HEK293 (cell line): ENCODE measurements around the gene FSD2.
A peak's percentile ranks its signal among the peaks of the same experiment; 100 is the strongest.

Source experiments
- CTCF ChIA-PET: fragments of 350-600 bp; formaldehyde crosslinking; extraction: SDS; loops from one replicate; lab custom pipeline; 2021; ENCODE audit warnings: antibody characterized with exemption; lab: Yijun Ruan, JAX
- POLR2A ChIA-PET: fragments of 300-600 bp; formaldehyde crosslinking; extraction: SDS; loops from one replicate; lab custom pipeline; 2020; ENCODE audit warnings: antibody characterized with exemption, inconsistent platforms; lab: Yijun Ruan, JAX
- H3K27ac ChIP-seq: fragments of 200-500 bp; sonication (Bioruptor generic); 2 replicates; pipeline ENCODE4 v1.5.1; 2014; ENCODE audit warnings: low read depth, low read length, control low read depth, inconsistent platforms; ENCODE audit errors: extremely low read depth
- H3K36me3 ChIP-seq, 2 experiments: fragments of 200-500 bp in 1 of 2; sonication (Bioruptor generic) in 1 of 2; 1 replicate in 1 of 2; 2 replicates in 1 of 2; pipeline ENCODE4 v1.5.1; 2014 to 2017; ENCODE audit warnings: inconsistent platforms in 2 of 2, low read length in 2 of 2; ENCODE audit not compliant: control insufficient read depth in 2 of 2, insufficient read depth in 1 of 2
- H3K4me1 ChIP-seq: fragments of 200-500 bp; sonication (Bioruptor generic); 2 replicates; pipeline ENCODE4 v1.5.1; 2014; ENCODE audit warnings: mild to moderate bottlenecking, low read length, inconsistent platforms; ENCODE audit not compliant: control insufficient read depth, insufficient read depth
- H3K4me3 ChIP-seq: 2 replicates; pipeline ENCODE4 v1.5.1; 2011; ENCODE audit warnings: low read depth, mild to moderate bottlenecking, control low read depth, low read length, moderate library complexity
- H3K9me3 ChIP-seq: fragments of 200-500 bp; sonication (Bioruptor generic); 2 replicates; pipeline ENCODE4 v1.5.1; 2014; ENCODE audit warnings: low read depth, low read length, inconsistent platforms; ENCODE audit not compliant: control insufficient read depth, insufficient read depth
- ELK4 ChIP-seq: IDR thresholded peaks from 2 replicates; pipeline ENCODE4 v1.6.1; 2011; ENCODE audit warnings: mild to moderate bottlenecking, low read depth, low read length, borderline replicate concordance
- FEZF1 ChIP-seq: fragments of 450-650 bp; formaldehyde crosslinking; IDR thresholded peaks from 2 replicates; pipeline ENCODE4 v1.5.1; 2016; ENCODE audit warnings: missing biosample characterization, missing genetic modification characterization
- OSR2 ChIP-seq: fragments of 450-650 bp; formaldehyde crosslinking; IDR thresholded peaks from 2 replicates; pipeline ENCODE4 v1.5.1; 2016; ENCODE audit warnings: missing biosample characterization, missing genetic modification characterization
- PRDM1 ChIP-seq: fragments of 450-650 bp; formaldehyde crosslinking; IDR thresholded peaks from 2 replicates; pipeline ENCODE4; 2016; ENCODE audit warnings: missing biosample characterization, missing genetic modification characterization
- PRDM10 ChIP-seq: fragments of 450-650 bp; formaldehyde crosslinking; IDR thresholded peaks from 2 replicates; pipeline ENCODE4 v1.5.1; 2016; ENCODE audit warnings: missing biosample characterization, missing genetic modification characterization
- PRDM6 ChIP-seq: fragments of 450-650 bp; formaldehyde crosslinking; IDR thresholded peaks from 2 replicates; pipeline ENCODE4 v1.5.1; 2017; ENCODE audit warnings: missing biosample characterization, missing genetic modification characterization
- SP3 ChIP-seq: fragments of 450-650 bp; formaldehyde crosslinking; IDR thresholded peaks from 2 replicates; pipeline ENCODE4 v1.5.1; 2016; ENCODE audit warnings: missing biosample characterization, missing genetic modification characterization
- ZBTB17 ChIP-seq: fragments of 450-650 bp; formaldehyde crosslinking; IDR thresholded peaks from 2 replicates; pipeline ENCODE4 v1.5.1; 2016; ENCODE audit warnings: missing biosample characterization, missing genetic modification characterization
- ZNF391 ChIP-seq: fragments of 450-650 bp; formaldehyde crosslinking; IDR thresholded peaks from 2 replicates; pipeline ENCODE4 v1.5.1; 2016; ENCODE audit warnings: low read depth, missing biosample characterization, missing genetic modification characterization, borderline replicate concordance
- ZNF416 ChIP-seq: fragments of 450-650 bp; formaldehyde crosslinking; IDR thresholded peaks from 2 replicates; pipeline ENCODE4 v1.5.1; 2016; ENCODE audit warnings: missing biosample characterization, missing genetic modification characterization
- ZNF501 ChIP-seq: fragments of 450-650 bp; formaldehyde crosslinking; IDR thresholded peaks from 2 replicates; pipeline ENCODE4 v1.5.1; 2016; ENCODE audit warnings: missing biosample characterization, missing genetic modification characterization
- ZNF514 ChIP-seq: fragments of 450-650 bp; formaldehyde crosslinking; IDR thresholded peaks from 2 replicates; pipeline ENCODE4 v1.5.1; 2016; ENCODE audit warnings: missing biosample characterization, missing genetic modification characterization
- ZNF518A ChIP-seq: fragments of 450-650 bp; formaldehyde crosslinking; conservative IDR thresholded peaks from 2 replicates; pipeline ENCODE4 v1.5.1; 2016; ENCODE audit warnings: low read depth, missing biosample characterization, missing genetic modification characterization
- ZNF549 ChIP-seq: fragments of 450-650 bp; IDR thresholded peaks from 2 replicates; pipeline ENCODE4 v1.5.1; 2018; ENCODE audit warnings: missing biosample characterization, missing genetic modification characterization, mild to moderate bottlenecking, inconsistent platforms, moderate library complexity
- ZNF596 ChIP-seq: fragments of 450-650 bp; IDR thresholded peaks from 2 replicates; pipeline ENCODE4 v1.5.0; 2018; ENCODE audit warnings: missing biosample characterization, mild to moderate bottlenecking, missing genetic modification characterization, moderate library complexity
- ZNF701 ChIP-seq: fragments of 450-650 bp; formaldehyde crosslinking; IDR thresholded peaks from 2 replicates; pipeline ENCODE4 v1.5.1; 2016; ENCODE audit warnings: missing biosample characterization, missing genetic modification characterization
- ZNF704 ChIP-seq: fragments of 450-650 bp; formaldehyde crosslinking; IDR thresholded peaks from 2 replicates; pipeline ENCODE4 v1.5.1; 2016; ENCODE audit warnings: missing biosample characterization, missing genetic modification characterization
- ZNF768 ChIP-seq: fragments of 450-650 bp; formaldehyde crosslinking; IDR thresholded peaks from 2 replicates; pipeline ENCODE4 v1.5.1; 2018; ENCODE audit warnings: missing biosample characterization, mild to moderate bottlenecking, missing genetic modification characterization
- ZSCAN18 ChIP-seq: fragments of 450-650 bp; formaldehyde crosslinking; IDR thresholded peaks from 2 replicates; pipeline ENCODE4 v1.5.1; 2016; ENCODE audit warnings: missing biosample characterization, missing genetic modification characterization

The FSD2 gene

GRCh38 chr15:82804575-82804949, 1.3 kb downstream of the FSD2 start:
- no peak overlapping the region for H3K4me3 ChIP-seq
- POLR2A ChIA-PET: interaction anchor here (0.6 to 3.0 kb wide), 3 partner anchors 10 to 262 kb away, joined by 3 to 11 read pairs (median 7); no protein-coding TSS in a partner anchor
- H3K4me1 ChIP-seq: peaks cover 15% of the 10 kb centered on the region
- CTCF ChIA-PET: interaction anchor here (0.6 to 1.1 kb wide), 3 partner anchors 32 to 274 kb away, joined by 3 to 7 read pairs (median 3); no protein-coding TSS in a partner anchor
- H3K36me3 ChIP-seq: no peaks in the 10 kb centered on the region
- peak; percentile 74; the same call in 1 of the 2 replicates for TF ChIP-seq PRDM1 (tag by site-specific recombination)
- peak; percentile 37; the same call in 1 of the 2 replicates for TF ChIP-seq OSR2
- TF ChIP-seq PRDM6 (tag by site-specific recombination): peak; percentile 34; the same call in 1 of the 2 replicates
- no peak for TF ChIP-seq ZNF518A (tag by site-specific recombination)
- TF ChIP-seq FEZF1 (tag by site-specific recombination): peak; percentile 71
- no peak for TF ChIP-seq ZNF596 (tag by site-specific recombination)
- no peak for TF ChIP-seq ZNF768 (tag by site-specific recombination)
- no peak for TF ChIP-seq ZNF416 (tag by site-specific recombination)
- TF ChIP-seq ZNF549 (tag by site-specific recombination): no peak
- H3K9me3 ChIP-seq: no peaks in the 10 kb centered on the region
- H3K27ac ChIP-seq: no peak overlapping the region

GRCh38 chr15:82803793-82804574, 1.9 kb downstream of the FSD2 start:
- ChIA-PET POLR2A (interaction anchor here (0.6 to 3.0 kb wide), 2 partner anchors 9 to 54 kb away, joined by 3 to 11 read pairs; no protein-coding TSS in a partner anchor), CTCF (interaction anchor here (0.5 to 1.1 kb wide), 5 partner anchors 9 to 373 kb away, joined by 3 to 7 read pairs (median 3); no protein-coding TSS in a partner anchor)
- H3K4me3 ChIP-seq: no peak overlapping the region
- no peaks in the 10 kb centered on the region for H3K9me3 ChIP-seq
- no peak overlapping the region for H3K27ac ChIP-seq
- no peaks in the 10 kb centered on the region for H3K36me3 ChIP-seq
- peaks cover 15% of the 10 kb centered on the region for H3K4me1 ChIP-seq
- TF ChIP-seq ZNF514: no peak
- no peak for TF ChIP-seq ZNF704 (tag by site-specific recombination)
- TF ChIP-seq ELK4: no peak
- TF ChIP-seq SP3 (tag by site-specific recombination): no peak
- no peak for TF ChIP-seq ZNF701
- TF ChIP-seq ZNF501 (tag by site-specific recombination): no peak; the same call in 1 of the 2 replicates
- TF ChIP-seq ZNF391 (tag by site-specific recombination): no peak
- TF ChIP-seq ZSCAN18: no peak
- TF ChIP-seq PRDM10 (tag by site-specific recombination): peak; percentile 64
- TF ChIP-seq ZBTB17 (tag by site-specific recombination): peak; percentile 64
